CD4-positive, alpha-beta T cell (primary cell): ENCODE measurements around the gene SLC2A13. TPM values are rescaled to one million over a fixed set of nuclear protein-coding genes. Genes with fewer than 3 reads are reported as not detected.

Experiments
- ATAC-seq: fragments of 200-7000 bp; cut with Tn5 transposase; one replicate; pipeline ENCODE4 v1.10.0; 2022; ENCODE audit warnings: mild to moderate bottlenecking; ENCODE audit not compliant: poor library complexity
- CTCF ChIA-PET: fragments of 350-600 bp; sonication (Branson Sonifier 250); formaldehyde crosslinking; loops from one replicate; lab custom pipeline; 2021; ENCODE audit warnings: antibody characterized with exemption, inconsistent platforms; lab: Charles Lee
- POLR2A ChIA-PET: fragments of 350-600 bp; sonication (Branson Sonifier 250); formaldehyde crosslinking; loops from one replicate; lab custom pipeline; 2021; ENCODE audit warnings: antibody characterized with exemption, inconsistent platforms; lab: Charles Lee
- DNase-seq, 14 experiments: peaks; one replicate each; pipeline ENCODE4 v3.0.0-alpha.2; 2013 to 2020; ENCODE audit warnings: mixed read lengths in 2 of 14
- H3K27ac ChIP-seq, 2 donors: one replicate each; pipeline versions ENCODE4 v1.5.1 to v1.7.0; 2013; ENCODE audit warnings: low read length in 2 of 2, low read depth in 1 of 2, mild to moderate bottlenecking in 1 of 2
- H3K27me3 ChIP-seq, 2 experiments: 1 replicate in 1 of 2; 2 replicates in 1 of 2; pipeline versions ENCODE4 v1.6.1 to v1.7.0; 2013; ENCODE audit warnings: low read length in 2 of 2, control low read depth in 1 of 2, mild to moderate bottlenecking in 1 of 2, moderate library complexity in 1 of 2; ENCODE audit not compliant: insufficient read depth in 2 of 2, control insufficient read depth in 1 of 2
- H3K36me3 ChIP-seq: one replicate; pipeline ENCODE4 v1.6.1; 2013; ENCODE audit warnings: low read length, control low read depth; ENCODE audit not compliant: insufficient read depth
- H3K4me1 ChIP-seq: one replicate; pipeline ENCODE4 v1.6.1; 2013; ENCODE audit warnings: low read length, control low read depth; ENCODE audit not compliant: insufficient read depth
- H3K4me3 ChIP-seq: one replicate; pipeline ENCODE4 v1.5.1; 2013; ENCODE audit warnings: mild to moderate bottlenecking, low read length, moderate library complexity
- H3K9me3 ChIP-seq, 2 experiments: 1 replicate in 1 of 2; 2 replicates in 1 of 2; pipeline versions ENCODE4 v1.6.1 to v1.7.0; 2013; ENCODE audit warnings: low read length in 2 of 2, mild to moderate bottlenecking in 2 of 2, control low read depth in 1 of 2, moderate library complexity in 1 of 2; ENCODE audit not compliant: control insufficient read depth in 1 of 2, insufficient read depth in 1 of 2
- H3K27ac Mint-ChIP-seq: one replicate; pipeline ENCODE4 v1.8.0; 2020; ENCODE audit warnings: mixed read lengths
- H3K27me3 Mint-ChIP-seq: one replicate; pipeline ENCODE4 v1.8.0; 2021; ENCODE audit warnings: mixed read lengths
- H3K36me3 Mint-ChIP-seq: one replicate; pipeline ENCODE4 v1.8.0; 2021; ENCODE audit warnings: low read depth, mixed read lengths
- H3K4me1 Mint-ChIP-seq: one replicate; pipeline ENCODE4 v1.8.0; 2021; ENCODE audit warnings: low read depth, mixed read lengths
- H3K4me3 Mint-ChIP-seq: one replicate; pipeline ENCODE4 v1.8.0; 2020; ENCODE audit warnings: mild to moderate bottlenecking, mixed read lengths
- H3K9me3 Mint-ChIP-seq: one replicate; pipeline ENCODE4 v1.8.0; 2020; ENCODE audit warnings: mixed read lengths
- CTCF ChIP-seq: fragments of 200-600 bp; IDR thresholded peaks from one replicate; pipeline ENCODE4 v1.8.0; 2022; ENCODE audit warnings: antibody characterized with exemption, mild to moderate bottlenecking
- intact Hi-C, 2 experiments: fragments of 100-400 bp; cut with DNase I in 1 of 2; cut with micrococcal nuclease in 1 of 2; formaldehyde crosslinking; loops; one replicate each; pipeline versions ENCODE4 v1.15.1 to v1.9.0; 2023 to 2025; cut with DNase I, micrococcal nuclease
- total RNA-seq, 174 experiments: library from RNA in 2 of 174; stranded (reverse) in 2 of 174; gene quantifications; one replicate each; pipeline ENCODE4 v1.2.3 and lab custom pipeline; 2021 to 2026

The SLC2A13 gene
- total RNA-seq, 2 experiments from 2014 or later = 1.6 to 1.7 TPM

GRCh38 chr12:40146800-40147797, 41.2 kb upstream of the SLC2A13 start:
- Mint-ChIP-seq H3K27ac (no peak overlapping the region), H3K36me3 (no peaks in the 10 kb centered on the region), H3K4me3 (no peak overlapping the region), H3K27me3 (peaks cover 5% of the 10 kb centered on the region), H3K4me1 (no peaks in the 10 kb centered on the region), H3K9me3 (no peaks in the 10 kb centered on the region)
- DNase-seq = peak in 1 of 14 experiments; percentile 32
- Histone ChIP-seq H3K27ac (no peak overlapping the region), H3K9me3 (no peaks in the 10 kb centered on the region), H3K4me3 (no peak overlapping the region), H3K36me3 (no peaks in the 10 kb centered on the region), H3K4me1 (no peaks in the 10 kb centered on the region), H3K27me3 (no peaks in the 10 kb centered on the region)
- TF ChIP-seq CTCF = no peak
- ChIA-PET POLR2A (interaction anchor here (1.5 to 2.0 kb wide), 2 partner anchors 40 to 528 kb away, joined by 3 to 7 read pairs; partner anchors contain the start of genes ABCD2 and SLC2A13), CTCF (no interaction called here)
- ATAC-seq = peak; percentile 41
- intact Hi-C loops = loop anchor here in 1 of 2 experiments (10.0 kb wide), 1 partner anchor 702 kb away; the partner anchor contains the start of gene KIF21A

GRCh38 chr12:40145896-40146295, 40.0 kb upstream of the SLC2A13 start:
- Histone ChIP-seq H3K9me3 (no peaks in the 10 kb centered on the region), H3K27me3 (no peaks in the 10 kb centered on the region), H3K36me3 (no peaks in the 10 kb centered on the region), H3K27ac (no peak overlapping the region), H3K4me1 (no peaks in the 10 kb centered on the region), H3K4me3 (no peak overlapping the region)
- ATAC-seq (peak; percentile 15), DNase-seq (no peak)
- H3K4me3 Mint-ChIP-seq = no peak overlapping the region
- H3K9me3 Mint-ChIP-seq = no peaks in the 10 kb centered on the region
- no peaks in the 10 kb centered on the region for H3K36me3 Mint-ChIP-seq
- TF ChIP-seq CTCF = no peak
- no peaks in the 10 kb centered on the region for H3K4me1 Mint-ChIP-seq
- peaks cover 9% of the 10 kb centered on the region for H3K27me3 Mint-ChIP-seq
- ChIA-PET CTCF (no interaction called here), POLR2A (interaction anchor here (1.5 kb wide), 1 partner anchor 527 kb away, joined by 3 read pairs; the partner anchor contains the start of gene ABCD2)
- intact Hi-C loops = loop anchor here in 1 of 2 experiments (10.0 kb wide), 1 partner anchor 701 kb away; the partner anchor contains the start of gene KIF21A
- H3K27ac Mint-ChIP-seq = no peak overlapping the region

GRCh38 chr12:40144023-40144422, 38.1 kb upstream of the SLC2A13 start:
- intact Hi-C loops = loop anchor here in 1 of 2 experiments (10.0 kb wide), 1 partner anchor 699 kb away; the partner anchor contains the start of gene KIF21A

More at GRCh38 chr12:40144023-40144422, 38.1 kb upstream of the SLC2A13 start:
- no peaks in the 10 kb centered on the region for H3K4me1 ChIP-seq
- H3K36me3 ChIP-seq = no peaks in the 10 kb centered on the region
- ChIA-PET POLR2A (interaction anchor here (0.7 kb wide), 1 partner anchor 26 kb away, joined by 3 read pairs; no protein-coding TSS in a partner anchor), CTCF (no interaction called here)
- no peaks in the 10 kb centered on the region for H3K9me3 Mint-ChIP-seq
- H3K9me3 ChIP-seq = no peaks in the 10 kb centered on the region
- H3K27me3 Mint-ChIP-seq = peaks cover 9% of the 10 kb centered on the region
- no peaks in the 10 kb centered on the region for H3K36me3 Mint-ChIP-seq
- H3K4me1 Mint-ChIP-seq = no peaks in the 10 kb centered on the region
- no peak overlapping the region for H3K4me3 ChIP-seq
- no peak for TF ChIP-seq CTCF
- H3K27ac Mint-ChIP-seq = no peak overlapping the region
- DNase-seq (peak in 1 of 14 experiments; percentile 19), ATAC-seq (peak; percentile 46)
- H3K27ac ChIP-seq = no peak overlapping the region
- no peak overlapping the region for H3K4me3 Mint-ChIP-seq
- H3K27me3 ChIP-seq = no peaks in the 10 kb centered on the region
